Measurements from ENCODE around the gene GPR39. TPM values are rescaled to one million over a fixed set of nuclear protein-coding genes. Genes with fewer than 3 reads are reported as not detected.

GPR39 gene
- total RNA-seq, 2 donors from 2014 or later = 1.9 to 2.7 TPM

GRCh38 chr2:132621131-132621875 lies 204.7 kb downstream of the GPR39 start:
- no peaks in the 10 kb centered on the region for H3K27me3 ChIP-seq (replicated peaks; ENCODE audit: insufficient read depth)
- H3K9me3 ChIP-seq = no peaks in the 10 kb centered on the region
- DNase-seq (ENCODE audit: low spot score) = no peak
- no peak for TF ChIP-seq CTCF (IDR thresholded peaks at IDR 0.05)
- H3K27ac ChIP-seq = no peak overlapping the region
- no peak overlapping the region for H3K4me3 ChIP-seq
- H3K4me1 ChIP-seq (ENCODE audit: control insufficient read depth in 1 of 2, low read depth in 2 of 2) = no peaks in the 10 kb centered on the region
- H3K36me3 ChIP-seq = no peaks in the 10 kb centered on the region
- ATAC-seq (ENCODE audit: insufficient number of reproducible peaks, low FRiP score, low read depth) = no peak

DNA sequence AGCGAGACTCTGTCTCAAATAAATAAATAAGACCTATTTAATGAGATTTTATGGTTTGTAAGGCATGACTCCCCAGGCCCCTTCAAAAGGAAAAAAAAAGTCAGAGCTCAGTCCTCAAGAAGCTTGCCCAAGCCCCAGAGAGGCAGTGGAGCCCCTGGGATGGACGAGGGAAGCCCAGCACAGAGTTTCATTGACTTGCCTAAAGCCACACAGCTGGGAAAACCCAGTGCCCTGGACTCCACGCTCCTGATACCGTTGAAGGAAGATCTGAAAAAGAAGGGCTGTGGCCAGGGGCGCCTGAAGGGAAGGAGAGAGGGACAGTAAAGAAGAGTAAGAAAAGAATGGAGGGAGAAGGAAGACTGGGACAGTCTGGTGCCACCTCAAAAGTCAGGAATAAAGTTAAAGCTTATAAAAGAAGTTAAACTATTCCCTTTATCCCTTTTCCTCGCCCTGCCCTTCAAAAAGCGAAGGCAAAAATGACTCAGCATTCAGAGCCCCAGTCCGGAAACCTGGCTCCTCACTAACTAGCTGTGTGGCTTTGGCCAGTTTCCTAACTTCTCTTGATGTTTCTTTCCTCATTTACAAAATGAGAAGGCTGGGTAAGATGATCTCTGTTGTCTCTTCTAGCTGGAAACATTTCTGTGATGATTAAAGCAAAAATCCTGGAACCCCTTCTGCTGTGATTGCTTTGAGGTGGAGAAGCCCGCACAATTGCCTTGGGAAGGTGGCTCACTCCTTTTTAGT lies 206.7 kb downstream of the GPR39 start:
- no peaks in the 10 kb centered on the region for H3K9me3 ChIP-seq
- H3K36me3 ChIP-seq = no peaks in the 10 kb centered on the region
- no peaks in the 10 kb centered on the region for H3K4me1 ChIP-seq (ENCODE audit: control insufficient read depth in 1 of 2, low read depth in 2 of 2)
- ATAC-seq (ENCODE audit: insufficient number of reproducible peaks, low FRiP score, low read depth) (no peak), DNase-seq (ENCODE audit: low spot score) (no peak)
- H3K4me3 ChIP-seq = no peak overlapping the region
- H3K27me3 ChIP-seq (replicated peaks; ENCODE audit: insufficient read depth) = no peaks in the 10 kb centered on the region
- no peak overlapping the region for H3K27ac ChIP-seq
- TF ChIP-seq CTCF (IDR thresholded peaks at IDR 0.05) = no peak

GRCh38 chr2:132627536-132627935 lies 210.9 kb downstream of the GPR39 start:
- H3K27ac ChIP-seq = no peak overlapping the region
- H3K4me1 ChIP-seq (ENCODE audit: control insufficient read depth in 1 of 2, low read depth in 2 of 2) = no peaks in the 10 kb centered on the region
- H3K4me3 ChIP-seq = no peak overlapping the region
- no peak for TF ChIP-seq CTCF (IDR thresholded peaks at IDR 0.05)
- no peaks in the 10 kb centered on the region for H3K9me3 ChIP-seq
- H3K36me3 ChIP-seq = no peaks in the 10 kb centered on the region
- ATAC-seq (ENCODE audit: insufficient number of reproducible peaks, low FRiP score, low read depth) = no peak
- DNase-seq (ENCODE audit: low spot score) = no peak
- no peaks in the 10 kb centered on the region for H3K27me3 ChIP-seq (replicated peaks; ENCODE audit: insufficient read depth)

- Histone ChIP-seq H3K4me3 (no peak overlapping the region), H3K9me3 (no peaks in the 10 kb centered on the region), H3K27me3 (replicated peaks; ENCODE audit: insufficient read depth) (no peaks in the 10 kb centered on the region), H3K4me1 (ENCODE audit: control insufficient read depth in 1 of 2, low read depth in 2 of 2) (no peaks in the 10 kb centered on the region), H3K27ac (no peak overlapping the region), H3K36me3 (no peaks in the 10 kb centered on the region)
- TF ChIP-seq CTCF (IDR thresholded peaks at IDR 0.05) = no peak
- no peak for ATAC-seq (ENCODE audit: insufficient number of reproducible peaks, low FRiP score, low read depth)
- DNase-seq (ENCODE audit: low spot score) = no peak
Measured at GRCh38 chr2:132632000-132632649, 215.5 kb downstream of the GPR39 start.

DNA sequence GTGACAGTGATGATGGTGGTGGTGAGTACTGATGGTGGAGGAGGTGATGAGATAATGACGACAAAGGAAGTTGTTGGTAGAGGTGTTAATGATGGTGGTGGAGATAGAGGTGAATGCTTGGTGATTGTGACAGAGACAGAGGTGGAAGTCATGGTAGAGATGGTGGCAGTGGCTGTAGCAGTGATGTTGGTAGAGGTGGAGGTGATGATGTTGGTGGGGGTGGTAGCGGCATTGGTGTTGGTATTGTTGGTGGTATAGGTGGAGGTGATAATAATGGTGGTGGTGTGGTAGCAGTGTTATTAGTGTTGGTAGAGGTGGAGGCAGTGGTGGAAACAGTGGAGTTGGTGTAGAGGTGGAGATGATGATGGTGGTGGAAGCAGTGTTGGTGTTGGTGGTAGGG lies 217.0 kb downstream of the GPR39 start:
- Histone ChIP-seq H3K27me3 (replicated peaks; ENCODE audit: insufficient read depth) (no peaks in the 10 kb centered on the region), H3K9me3 (no peaks in the 10 kb centered on the region), H3K27ac (no peak overlapping the region), H3K4me1 (ENCODE audit: control insufficient read depth in 1 of 2, low read depth in 2 of 2) (no peaks in the 10 kb centered on the region), H3K4me3 (no peak overlapping the region), H3K36me3 (no peaks in the 10 kb centered on the region)
- no peak for ATAC-seq (ENCODE audit: insufficient number of reproducible peaks, low FRiP score, low read depth)
- DNase-seq (ENCODE audit: low spot score) = no peak
- TF ChIP-seq CTCF (IDR thresholded peaks at IDR 0.05) = no peak
